Diencephalon (tissue), 1 donor: ENCODE measurements around the gene ZFYVE16. TPM values are rescaled to one million over a fixed set of nuclear protein-coding genes. Genes with fewer than 3 reads are reported as not detected.

ENCODE experiments used
- small RNA-seq: library from RNA; depleted of rRNA; stranded (forward); fragments of <200 nt; gene quantifications from one replicate; pipeline ENCODE3, GENCODE V24; 2014
- total RNA-seq: library from RNA; depleted of rRNA; stranded (reverse); fragments of >200 nt; gene quantifications from one replicate; pipeline ENCODE4 v1.2.3, GENCODE V29; 2014

The ZFYVE16 gene
- 72.7 TPM for total RNA-seq

GRCh38 chr5:80407735-80408483 lies at the start of gene ZFYVE16:
TSS of gene ZFYVE16 (plus strand) at chr5:80408064. CDS start at chr5:80434148, 26,084 bp downstream.

GRCh38 chr5:80487829-80488721 lies 80.2 kb downstream of the ZFYVE16 start, which contains the start of gene FAM151B:
TSS of gene FAM151B (plus strand) at chr5:80488100. CDS start at chr5:80488124, 24 bp downstream.

Small RNA genes lying within 50 kb of the gene (small RNA-seq; reads per million reads assigned to genes)
- 2.6 reads per million, percentile 89 among the genes with 10 or more reads in this experiment for gene RNU6-211P

Other genes with a start within 250 kb of the ZFYVE16 start
- 58.6 TPM for gene SERINC5, start 152.0 kb upstream of the ZFYVE16 start, total RNA-seq
- not detected for gene SPZ1, start 88.1 kb upstream of the ZFYVE16 start, total RNA-seq
- gene FAM151B, start 80.0 kb downstream of the ZFYVE16 start, total RNA-seq, result 22.6 TPM
- gene ANKRD34B, start 162.2 kb downstream of the ZFYVE16 start, total RNA-seq, result 3.0 TPM
- 37.6 TPM for gene MSH3, start 246.6 kb downstream of the ZFYVE16 start, total RNA-seq
- gene DHFR, start 246.9 kb downstream of the ZFYVE16 start, total RNA-seq, result 33.2 TPM